Measurements from ENCODE around the gene OXLD1.

OXLD1 gene

GRCh38 chr17:81701288-81702071, 35.1 kb upstream of the OXLD1 start:
- no peak for FAIRE-seq

GRCh38 chr17:81700353-81701287, 34.2 kb upstream of the OXLD1 start:
- FAIRE-seq: no peak

- FAIRE-seq: no peak
Observed at GRCh38 chr17:81697261-81698044, 31.0 kb upstream of the OXLD1 start.

- FAIRE-seq: no peak
Observed at GRCh38 chr17:81696218-81696941, 30.0 kb upstream of the OXLD1 start.

GRCh38 chr17:81695801-81696200, 29.4 kb upstream of the OXLD1 start:
- no peak for FAIRE-seq

GRCh38 chr17:81695211-81695610, 28.8 kb upstream of the OXLD1 start:
- FAIRE-seq: no peak

GRCh38 chr17:81694810-81695209, 28.4 kb upstream of the OXLD1 start:
- no peak for FAIRE-seq

GRCh38 chr17:81693509-81694210, 27.3 kb upstream of the OXLD1 start:
- no peak for FAIRE-seq

GRCh38 chr17:81691608-81692007, 25.2 kb upstream of the OXLD1 start:
- FAIRE-seq: no peak

- no peak for FAIRE-seq
Observed at GRCh38 chr17:81691196-81691595, 24.8 kb upstream of the OXLD1 start.

GRCh38 chr17:81690549-81690948, 24.1 kb upstream of the OXLD1 start:
- no peak for FAIRE-seq

- FAIRE-seq: no peak
Observed at GRCh38 chr17:81690066-81690465, 23.7 kb upstream of the OXLD1 start.

- FAIRE-seq: no peak
Observed at GRCh38 chr17:81688616-81689015, 22.2 kb upstream of the OXLD1 start.

- FAIRE-seq: no peak
Observed at GRCh38 chr17:81687770-81688541, 21.6 kb upstream of the OXLD1 start.

- FAIRE-seq: no peak
Observed at GRCh38 chr17:81686614-81687013, 20.2 kb upstream of the OXLD1 start.

GRCh38 chr17:81685108-81685507, 18.7 kb upstream of the OXLD1 start:
- FAIRE-seq: no peak

- FAIRE-seq: no peak
Observed at GRCh38 chr17:81684442-81684911, 18.1 kb upstream of the OXLD1 start.

GRCh38 chr17:81683584-81684441, 17.4 kb upstream of the OXLD1 start, which contains the start of the genes ARL16 and HGS:
Gene ARL16 (minus strand): TSS chr17:81683797. CDS start chr17:81683753, 44 bp downstream.
Gene HGS (plus strand): TSS chr17:81684011. CDS start chr17:81684067, 56 bp downstream.
- FAIRE-seq: peak; percentile 72

GRCh38 chr17:81683208-81683583, 16.8 kb upstream of the OXLD1 start:
- no peak for FAIRE-seq
